ENCODE measurements around the gene ENC1. TPM values are rescaled to one million over a fixed set of nuclear protein-coding genes. Genes with fewer than 3 reads are reported as not detected.

ENC1 gene
- total and polyA plus RNA-seq, 2 of the 8 experiments (the other 6 are each of a cell fraction or from before 2014, with no cell fraction given): 5.5 to 13.2 TPM

GRCh38 chr5:74655716-74656115 lies 15.2 kb upstream of the ENC1 start (continued):
- TF ChIP-seq CHD7 (IDR thresholded peaks at IDR 0.05; ENCODE audit: insufficient replicate concordance, low read length): no peak
